HFF-Myc (cell line): ENCODE data around the gene CDC42BPG.

Experiments used
- DNase-seq: peaks from one replicate; pipeline ENCODE4 v3.0.0-alpha.2; 2011; ENCODE audit warnings: low read depth; ENCODE audit errors: extremely low read depth
- H3K4me3 ChIP-seq: replicated peaks from 2 replicates; pipeline ENCODE4 v1.5.1; 2011; ENCODE audit warnings: low read depth, mild to moderate bottlenecking, control low read depth, low read length
- TF ChIP-seq, protein P1 (sequence below): IDR thresholded peaks from 2 replicates; pipeline ENCODE4 v1.5.1; 2012; ENCODE audit warnings: mild to moderate bottlenecking, low read depth, low read length, control low read depth; ENCODE audit errors: missing control alignments

Gene CDC42BPG

DNA sequence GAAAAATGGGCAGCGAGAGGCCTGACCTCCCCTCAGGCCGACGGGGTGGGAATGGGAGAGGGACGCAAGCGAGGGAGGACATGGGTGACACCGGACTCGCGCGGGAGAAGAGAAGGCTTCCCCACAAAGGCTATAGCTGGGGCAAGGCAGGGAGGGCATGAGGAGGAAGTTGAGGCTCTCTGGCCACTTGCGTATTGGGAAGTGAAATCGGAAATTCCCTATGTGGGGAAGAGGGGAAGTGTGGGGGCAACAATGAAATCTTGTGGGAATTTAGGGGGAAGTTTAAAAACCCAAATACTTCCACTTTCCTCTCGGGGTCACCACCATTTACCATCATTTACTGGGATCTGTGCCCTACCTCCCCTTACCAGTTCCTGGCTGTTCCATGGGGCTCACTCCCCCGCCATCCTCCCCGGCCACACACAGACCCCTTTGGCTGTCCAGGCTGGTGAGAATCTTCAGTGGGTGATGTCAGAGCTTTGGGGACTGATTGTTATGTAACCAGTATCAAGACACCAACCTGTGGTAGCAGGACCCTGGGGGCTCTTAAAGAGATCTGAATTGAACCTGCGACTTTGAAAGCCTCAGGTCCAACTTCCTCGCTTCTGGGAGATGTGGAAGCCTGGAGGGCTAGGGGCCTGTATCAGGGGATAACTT, 34.9 kb upstream of the CDC42BPG start:
- DNase-seq, result no peak
- peak overlapping the region; percentile 85 for H3K4me3 ChIP-seq
- TF ChIP-seq, protein P1, sequence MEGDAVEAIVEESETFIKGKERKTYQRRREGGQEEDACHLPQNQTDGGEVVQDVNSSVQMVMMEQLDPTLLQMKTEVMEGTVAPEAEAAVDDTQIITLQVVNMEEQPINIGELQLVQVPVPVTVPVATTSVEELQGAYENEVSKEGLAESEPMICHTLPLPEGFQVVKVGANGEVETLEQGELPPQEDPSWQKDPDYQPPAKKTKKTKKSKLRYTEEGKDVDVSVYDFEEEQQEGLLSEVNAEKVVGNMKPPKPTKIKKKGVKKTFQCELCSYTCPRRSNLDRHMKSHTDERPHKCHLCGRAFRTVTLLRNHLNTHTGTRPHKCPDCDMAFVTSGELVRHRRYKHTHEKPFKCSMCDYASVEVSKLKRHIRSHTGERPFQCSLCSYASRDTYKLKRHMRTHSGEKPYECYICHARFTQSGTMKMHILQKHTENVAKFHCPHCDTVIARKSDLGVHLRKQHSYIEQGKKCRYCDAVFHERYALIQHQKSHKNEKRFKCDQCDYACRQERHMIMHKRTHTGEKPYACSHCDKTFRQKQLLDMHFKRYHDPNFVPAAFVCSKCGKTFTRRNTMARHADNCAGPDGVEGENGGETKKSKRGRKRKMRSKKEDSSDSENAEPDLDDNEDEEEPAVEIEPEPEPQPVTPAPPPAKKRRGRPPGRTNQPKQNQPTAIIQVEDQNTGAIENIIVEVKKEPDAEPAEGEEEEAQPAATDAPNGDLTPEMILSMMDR, result no peak

DNA sequence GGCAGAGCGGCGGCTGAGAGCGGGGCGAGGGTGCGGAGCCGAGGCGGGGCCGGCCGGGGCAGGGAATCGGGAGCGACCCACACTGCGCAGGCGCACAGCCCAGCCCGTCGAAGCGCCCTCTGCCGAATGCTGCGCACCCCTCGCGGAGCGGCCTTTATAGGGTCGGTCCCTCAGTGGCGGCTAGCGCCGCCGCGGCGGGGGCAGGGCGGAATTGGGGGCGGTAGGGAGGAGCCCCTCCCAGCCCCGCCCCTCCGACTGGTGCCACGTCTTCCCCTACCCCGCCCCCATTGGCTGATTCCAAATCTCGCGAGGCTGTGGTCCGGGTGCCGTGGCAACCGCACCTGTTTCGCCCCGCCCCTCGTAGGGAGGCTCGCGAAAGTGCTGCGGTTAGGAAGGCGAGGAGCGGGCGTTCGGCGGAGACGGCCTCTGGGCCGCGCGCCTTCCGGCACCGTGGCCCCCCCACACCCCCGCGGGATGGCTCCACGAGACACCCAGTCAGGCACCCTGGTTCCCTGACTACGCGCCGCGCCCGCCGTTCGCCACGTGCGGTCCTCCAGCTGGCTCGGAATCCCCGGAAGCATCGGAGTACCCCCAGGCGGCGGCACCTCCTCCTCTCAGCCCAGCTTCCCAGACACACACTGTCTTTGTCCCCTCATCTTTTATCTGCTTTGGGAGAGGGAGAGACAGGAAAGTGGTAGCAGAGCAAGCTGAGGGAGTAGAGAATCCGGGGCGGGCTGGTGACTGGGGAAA, 34.2 kb upstream of the CDC42BPG start, which contains the start of gene EHD1:
Gene EHD1 (minus strand): TSS at position 128 of the 750 bp plus-strand sequence. CDS start 157 bp downstream, outside the sequence.
- TF ChIP-seq, protein P1, result peak; percentile 53
- peak; percentile 89 for DNase-seq
- peak within 1 kb of the TSS; percentile 85 for H3K4me3 ChIP-seq

DNA sequence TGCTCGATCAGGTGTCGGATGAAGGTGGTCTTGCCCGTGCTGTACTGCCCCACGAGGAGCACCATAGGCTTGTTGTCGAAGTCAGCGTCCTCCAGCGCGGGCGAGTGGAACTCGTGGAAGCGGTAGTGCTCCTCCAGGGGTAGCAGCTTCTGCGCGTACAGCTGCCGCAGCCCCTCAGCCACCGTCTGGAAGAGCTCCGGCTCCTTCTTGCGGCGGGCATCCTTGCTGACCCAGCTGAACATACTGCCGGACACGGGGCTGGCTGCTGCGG, 33.7 kb upstream of the CDC42BPG start:
- peak overlapping the region; percentile 85 for H3K4me3 ChIP-seq
- DNase-seq, result no peak
- TF ChIP-seq, protein P1, result no peak

DNA sequence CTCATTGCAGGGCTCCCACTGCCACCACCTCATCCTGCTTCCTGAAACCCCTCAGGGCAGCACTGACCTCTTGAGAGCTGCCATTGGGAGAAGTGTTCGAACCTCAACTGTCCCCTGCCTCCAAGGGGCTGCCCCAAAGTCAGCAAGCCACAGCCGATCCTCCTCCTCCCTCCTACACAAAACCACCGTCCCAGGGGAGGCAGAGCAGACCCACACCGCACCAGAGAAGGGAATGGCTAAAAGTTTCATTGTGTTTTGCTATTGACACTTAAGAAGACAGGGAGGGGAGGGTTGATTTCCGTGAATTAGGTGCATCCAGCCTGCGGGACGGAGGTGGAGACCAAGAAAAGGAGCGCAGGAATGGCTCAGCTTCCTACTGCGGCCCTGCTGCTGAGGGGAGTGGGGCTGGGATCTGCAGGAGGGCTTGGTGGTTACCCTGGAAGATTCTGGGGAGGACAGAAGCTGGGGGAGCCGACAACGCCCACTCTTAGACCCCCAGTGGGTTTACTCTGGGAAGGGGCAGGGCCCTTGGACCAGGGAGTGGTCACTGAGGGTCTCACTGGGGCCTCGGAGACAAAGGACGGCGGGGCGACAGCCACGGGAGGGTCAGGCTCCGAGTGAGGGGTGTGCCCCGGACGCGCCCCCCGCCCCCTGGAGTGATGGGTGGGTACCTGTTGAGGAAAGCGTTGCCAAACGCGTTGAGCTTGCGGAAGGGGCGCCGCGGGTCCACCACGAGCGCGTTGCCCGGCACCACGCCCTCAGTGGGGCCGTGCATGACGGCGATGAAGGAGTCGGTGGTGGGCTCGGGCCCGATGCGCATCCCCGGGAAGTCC, 33.2 kb upstream of the CDC42BPG start:
- H3K4me3 ChIP-seq, result peak overlapping the region; percentile 85
- no peak for DNase-seq
- TF ChIP-seq, protein P1, result no peak

DNA sequence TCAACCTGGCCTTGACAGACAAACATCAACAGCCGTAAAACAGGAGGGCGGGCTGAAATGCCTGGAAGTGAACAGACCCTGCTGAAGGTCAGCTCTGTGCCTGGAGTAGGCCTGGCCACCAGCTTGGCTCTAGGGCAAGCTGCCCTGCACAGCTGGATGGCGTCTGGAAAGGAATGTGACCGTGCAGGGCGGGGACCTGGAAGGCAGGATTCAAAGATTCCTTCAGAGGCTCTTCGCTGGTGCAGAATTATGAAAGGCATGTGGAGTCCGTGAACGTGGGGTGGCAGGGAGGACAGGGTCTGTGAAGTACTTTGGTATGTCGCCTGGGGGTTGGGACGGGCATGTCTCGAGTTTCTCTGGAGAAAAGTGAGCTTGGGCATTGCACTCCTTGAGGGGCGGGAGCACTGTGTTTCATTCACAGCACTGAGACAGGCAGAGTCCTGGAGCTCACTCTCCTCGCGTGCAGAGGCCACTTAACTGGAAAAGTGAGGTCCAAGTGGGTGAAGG, 32.4 kb upstream of the CDC42BPG start:
- DNase-seq, result no peak
- H3K4me3 ChIP-seq, result peak overlapping the region; percentile 85
- TF ChIP-seq, protein P1, result no peak

DNA sequence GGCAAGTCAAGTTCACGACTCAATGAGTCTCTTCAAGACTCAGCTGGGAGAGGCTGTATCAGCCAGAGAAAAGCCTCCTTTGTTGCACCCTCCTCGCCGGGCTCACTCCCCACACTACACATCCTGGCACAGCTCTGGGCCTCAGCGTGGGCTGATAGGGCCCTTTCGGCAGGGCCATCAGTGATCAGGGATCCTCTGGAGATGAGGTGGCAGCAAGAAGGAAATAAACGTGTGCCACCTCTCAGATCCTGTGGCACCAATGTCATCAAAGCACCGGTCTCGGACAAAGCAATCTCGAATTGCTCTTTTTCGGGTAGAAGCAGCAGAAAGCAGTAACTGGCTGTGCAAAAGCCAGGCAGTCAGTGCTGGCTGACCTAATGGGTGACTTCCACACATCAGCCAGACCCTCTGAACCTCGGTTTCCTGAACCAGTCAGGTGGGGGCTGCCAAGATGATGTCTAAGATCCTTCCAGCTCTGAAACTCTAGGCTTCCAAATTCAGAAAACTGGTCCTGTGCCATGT, 31.8 kb upstream of the CDC42BPG start:
- TF ChIP-seq, protein P1, result no peak
- H3K4me3 ChIP-seq, result peak overlapping the region; percentile 85
- no peak for DNase-seq
